Prostate gland (tissue), 2 donors: Measurements from ENCODE around the gene AGFG1.

Experiments used
- POLR2AphosphoS5 ChIP-seq: sonication (generic); formaldehyde crosslinking; IDR thresholded peaks from one replicate; pipeline ENCODE4 v1.6.1; 2017; ENCODE audit warnings: antibody characterized with exemption
- TF ChIP-seq, protein P1 (sequence below), 4 experiments: fragments of 200-600 bp in 2 of 4; fragments of 450-650 bp in 2 of 4; sonication (generic) in 2 of 4; IDR thresholded peaks; 1 replicate in 3 of 4; 2 replicates in 1 of 4; pipeline ENCODE4 v1.5.1; 2016 to 2019; ENCODE audit warnings: antibody characterized with exemption in 4 of 4, mild to moderate bottlenecking in 2 of 4, moderate library complexity in 2 of 4

DNA sequence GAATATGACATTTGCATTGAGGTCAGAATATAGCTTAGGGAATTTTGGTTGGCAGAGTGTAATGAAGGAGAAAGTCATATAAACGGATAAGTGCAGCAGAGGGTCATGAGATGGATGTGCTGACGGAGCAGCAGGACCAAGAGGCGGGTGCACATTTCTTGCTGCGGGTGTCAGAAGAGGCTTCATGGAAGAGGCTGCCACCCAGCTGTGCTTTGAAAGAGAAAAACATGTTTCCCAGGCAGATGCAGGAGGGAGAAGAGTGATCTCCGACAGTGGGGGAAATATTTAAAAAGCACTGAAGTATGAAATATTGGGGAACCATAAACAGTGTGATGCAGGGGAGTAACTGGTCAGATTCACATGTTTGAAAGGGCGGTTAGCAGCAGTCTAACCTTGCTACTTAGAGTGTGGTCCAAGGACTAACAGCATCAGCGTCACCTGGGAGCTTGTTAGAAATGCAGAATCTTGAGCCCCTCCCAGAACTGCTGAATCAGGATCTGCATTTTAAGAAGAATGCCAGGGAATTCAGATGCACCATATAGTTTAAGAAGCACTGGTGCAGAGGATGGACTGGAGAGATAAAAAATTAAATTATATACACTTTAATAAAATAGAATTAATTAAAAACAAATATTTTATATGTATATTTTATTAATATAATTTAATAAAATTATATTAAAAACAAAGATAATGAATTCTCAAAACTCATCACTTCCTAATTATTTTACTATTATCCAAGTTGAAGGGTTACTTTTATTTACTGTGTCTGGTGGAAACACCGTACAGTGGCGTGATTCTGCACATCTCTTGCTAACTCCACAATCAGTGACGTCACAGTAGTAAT, 48.1 kb upstream of the AGFG1 start:
- no peak for TF ChIP-seq POLR2AphosphoS5
- TF ChIP-seq, protein P1, sequence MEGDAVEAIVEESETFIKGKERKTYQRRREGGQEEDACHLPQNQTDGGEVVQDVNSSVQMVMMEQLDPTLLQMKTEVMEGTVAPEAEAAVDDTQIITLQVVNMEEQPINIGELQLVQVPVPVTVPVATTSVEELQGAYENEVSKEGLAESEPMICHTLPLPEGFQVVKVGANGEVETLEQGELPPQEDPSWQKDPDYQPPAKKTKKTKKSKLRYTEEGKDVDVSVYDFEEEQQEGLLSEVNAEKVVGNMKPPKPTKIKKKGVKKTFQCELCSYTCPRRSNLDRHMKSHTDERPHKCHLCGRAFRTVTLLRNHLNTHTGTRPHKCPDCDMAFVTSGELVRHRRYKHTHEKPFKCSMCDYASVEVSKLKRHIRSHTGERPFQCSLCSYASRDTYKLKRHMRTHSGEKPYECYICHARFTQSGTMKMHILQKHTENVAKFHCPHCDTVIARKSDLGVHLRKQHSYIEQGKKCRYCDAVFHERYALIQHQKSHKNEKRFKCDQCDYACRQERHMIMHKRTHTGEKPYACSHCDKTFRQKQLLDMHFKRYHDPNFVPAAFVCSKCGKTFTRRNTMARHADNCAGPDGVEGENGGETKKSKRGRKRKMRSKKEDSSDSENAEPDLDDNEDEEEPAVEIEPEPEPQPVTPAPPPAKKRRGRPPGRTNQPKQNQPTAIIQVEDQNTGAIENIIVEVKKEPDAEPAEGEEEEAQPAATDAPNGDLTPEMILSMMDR (IDR thresholded peaks at IDR 0.05): no peak
